Liver (tissue), 9 donors: Measurements from ENCODE around the gene UBC. TPM values are rescaled to one million over a fixed set of nuclear protein-coding genes. Genes with fewer than 3 reads are reported as not detected.

ENCODE experiments used
- DNase-seq: peaks from one replicate; pipeline ENCODE4 v3.0.0-alpha.2; 2017; ENCODE audit warnings: low spot score
- H3K27ac ChIP-seq, 2 donors: one replicate each; pipeline ENCODE4 v1.7.0; 2013; ENCODE audit warnings: inconsistent platforms in 2 of 2, low read length in 2 of 2, control low read depth in 1 of 2, low read depth in 1 of 2, mild to moderate bottlenecking in 1 of 2
- H3K27me3 ChIP-seq, 4 donors: one replicate each; pipeline versions ENCODE4 v1.6.1 to v1.7.0; 2013; ENCODE audit warnings: low read length in 3 of 4, inconsistent platforms in 1 of 4, mild to moderate bottlenecking in 1 of 4, moderate library complexity in 1 of 4; ENCODE audit not compliant: control insufficient read depth in 4 of 4, insufficient read depth in 4 of 4
- H3K36me3 ChIP-seq, 4 donors: one replicate each; pipeline versions ENCODE4 v1.6.1 to v1.7.0; 2013; ENCODE audit warnings: low read length in 3 of 4, mild to moderate bottlenecking in 3 of 4, low read depth in 1 of 4, moderate library complexity in 1 of 4; ENCODE audit not compliant: control insufficient read depth in 4 of 4, insufficient read depth in 3 of 4
- H3K4me1 ChIP-seq, 4 donors: one replicate each; pipeline versions ENCODE4 v1.6.1 to v1.7.0; 2013; ENCODE audit warnings: low read length in 3 of 4, mild to moderate bottlenecking in 3 of 4, moderate library complexity in 1 of 4; ENCODE audit not compliant: control insufficient read depth in 4 of 4, insufficient read depth in 4 of 4
- H3K4me3 ChIP-seq, 3 donors: one replicate each; pipeline versions ENCODE4 v1.6.1 to v1.7.0; 2013; ENCODE audit warnings: low read length in 3 of 3, control low read depth in 1 of 3, low read depth in 1 of 3, mild to moderate bottlenecking in 1 of 3
- H3K9ac ChIP-seq, 2 donors: one replicate each; pipeline ENCODE4 v1.7.0; 2013; ENCODE audit warnings: low read length in 2 of 2, mild to moderate bottlenecking in 2 of 2, moderate library complexity in 2 of 2, control low read depth in 1 of 2, low read depth in 1 of 2
- H3K9me3 ChIP-seq, 4 donors: one replicate each; pipeline versions ENCODE4 v1.6.1 to v1.7.0; 2013; ENCODE audit warnings: low read length in 3 of 4; ENCODE audit not compliant: control insufficient read depth in 4 of 4
- EGR1 ChIP-seq, 2 donors: IDR thresholded peaks; 2 replicates each; pipeline ENCODE4 v1.6.1; 2016 to 2018; ENCODE audit warnings: antibody characterized with exemption in 2 of 2, low read depth in 2 of 2
- FOXA1 ChIP-seq: IDR thresholded peaks from 2 replicates; pipeline ENCODE4 v1.6.1; 2016; ENCODE audit warnings: antibody characterized with exemption
- FOXA2 ChIP-seq: IDR thresholded peaks from 2 replicates; pipeline ENCODE4 v1.6.1; 2016; ENCODE audit warnings: antibody characterized with exemption
- GABPA ChIP-seq, 2 donors: IDR thresholded peaks in 1 of 2; conservative IDR thresholded peaks in 1 of 2; 2 replicates each; pipeline ENCODE4 v1.6.1; 2016; ENCODE audit warnings: antibody characterized with exemption in 2 of 2, mild to moderate bottlenecking in 1 of 2, moderate library complexity in 1 of 2
- HNF4A ChIP-seq, 2 donors: conservative IDR thresholded peaks; 2 replicates each; pipeline ENCODE4 v1.6.1; 2016; ENCODE audit warnings: antibody characterized with exemption in 2 of 2, mild to moderate bottlenecking in 2 of 2
- HNF4G ChIP-seq: IDR thresholded peaks from 2 replicates; pipeline ENCODE4 v1.6.1; 2016; ENCODE audit warnings: antibody characterized with exemption
- JUND ChIP-seq, 2 donors: IDR thresholded peaks; 2 replicates each; pipeline ENCODE4 v1.6.1; 2016; ENCODE audit warnings: antibody characterized with exemption in 2 of 2
- NR2F2 ChIP-seq: IDR thresholded peaks from 2 replicates; pipeline ENCODE4 v1.6.1; 2016; ENCODE audit warnings: antibody characterized with exemption
- RAD21 ChIP-seq, 2 donors: IDR thresholded peaks; 2 replicates each; pipeline ENCODE4 v1.6.1; 2016; ENCODE audit warnings: antibody characterized with exemption in 2 of 2, mild to moderate bottlenecking in 2 of 2
- RXRA ChIP-seq, 2 donors: IDR thresholded peaks; 2 replicates each; pipeline ENCODE4 v1.6.1; 2017 to 2018; ENCODE audit warnings: antibody characterized with exemption in 2 of 2, mild to moderate bottlenecking in 1 of 2
- SP1 ChIP-seq: IDR thresholded peaks from 2 replicates; pipeline ENCODE4 v1.6.1; 2018; ENCODE audit warnings: antibody characterized with exemption, mild to moderate bottlenecking
- YY1 ChIP-seq: IDR thresholded peaks from 2 replicates; pipeline ENCODE4 v1.6.1; 2016; ENCODE audit warnings: antibody characterized with exemption, mild to moderate bottlenecking
- WGBS: extraction: QIAGEN DNeasy Blood & Tissue Kit; methylation state at CpG from one replicate; pipeline ENCODE4 v1.1.7; 2013; 5-methylcytosine and 5-hydroxymethylcytosine counted together
- polyA plus RNA-seq, 2 donors: library from polyadenylated mRNA; stranded (reverse) in 1 of 2; unstranded in 1 of 2; fragments of 200-250 nt in 1 of 2; fragments of >200 nt in 1 of 2; fragmentation: Nextera tagmentation in 1 of 2; extraction: Ambion mirVana in 1 of 2; gene quantifications; one replicate each; pipeline versions ENCODE4 v1.2.1 to v1.2.3, GENCODE V29; 2013 to 2015
- total RNA-seq, 2 donors: library from RNA; depleted of rRNA; stranded (reverse); fragments of >200 nt; gene quantifications; one replicate each; pipeline ENCODE4 v1.2.3, GENCODE V29; 2014
- TF ChIP-seq, protein P1 (sequence below): fragments of 150-350 bp; IDR thresholded peaks from 2 replicates; pipeline ENCODE4 v1.5.1; 2017; ENCODE audit warnings: improper control_type of control experiment, low read depth, low read length; ENCODE audit not compliant: missing input control
- TF ChIP-seq, protein P2 (sequence below): IDR thresholded peaks from 2 replicates; pipeline ENCODE4 v1.6.1; 2016; ENCODE audit warnings: antibody characterized with exemption
- TF ChIP-seq, protein P3 (sequence below): IDR thresholded peaks from 2 replicates; pipeline ENCODE4 v1.6.1; 2016; ENCODE audit warnings: antibody characterized with exemption
- TF ChIP-seq, protein P4 (sequence below): IDR thresholded peaks from 2 replicates; pipeline ENCODE4 v1.6.1; 2016; ENCODE audit warnings: antibody characterized with exemption, mild to moderate bottlenecking
- TF ChIP-seq, protein P5 (sequence below): IDR thresholded peaks from 2 replicates; pipeline ENCODE4 v1.6.1; 2016; ENCODE audit warnings: antibody characterized with exemption
- donor health status: healthy.
- donor health status: healthy.
- donor health status: healthy.
- donor health status: healthy.
- donor health status: healthy.

The UBC gene
- total and polyA plus RNA-seq, 4 donors: 385 to 624 (median 468) TPM

DNA sequence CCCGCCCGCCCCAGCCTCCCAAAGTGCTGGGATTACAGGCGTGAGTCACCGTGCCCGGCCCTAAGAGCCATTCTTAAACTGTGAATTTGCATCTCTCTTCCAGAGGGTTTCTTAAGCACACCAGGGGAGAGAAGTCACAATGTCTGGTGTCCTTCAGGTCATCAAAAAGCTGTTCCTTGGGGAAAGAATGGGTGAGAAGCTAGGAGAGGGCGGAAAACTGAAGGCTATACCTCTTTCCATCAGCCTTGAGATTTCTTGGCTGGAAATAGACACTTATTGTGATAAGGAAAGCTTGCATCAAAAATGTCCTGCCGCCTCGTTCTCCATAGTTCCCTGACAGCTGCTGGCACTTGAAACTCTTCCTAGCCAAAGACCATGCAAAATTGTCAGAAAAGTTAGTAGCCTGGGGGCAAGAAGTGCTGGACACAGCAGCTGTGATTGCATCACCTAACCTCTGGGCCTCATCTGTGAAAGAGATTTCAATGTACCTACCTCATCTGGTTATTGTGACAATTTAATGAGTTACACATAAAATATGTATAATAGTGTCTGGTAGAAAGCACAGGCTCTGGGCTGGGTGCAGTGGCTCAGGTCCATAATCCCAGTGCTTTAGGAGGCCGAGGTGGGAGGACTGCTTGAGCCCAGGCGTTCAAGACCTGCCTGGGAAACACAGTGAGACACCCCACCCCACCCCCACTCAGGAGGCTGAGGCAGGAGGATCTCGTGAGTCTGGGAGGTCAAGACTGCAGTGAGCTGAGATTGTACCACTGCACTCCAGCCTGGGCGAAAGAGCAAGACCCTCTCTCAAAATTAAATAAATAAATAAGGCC, 9.7 kb upstream of the UBC start (continued):
- TF ChIP-seq, protein P1, sequence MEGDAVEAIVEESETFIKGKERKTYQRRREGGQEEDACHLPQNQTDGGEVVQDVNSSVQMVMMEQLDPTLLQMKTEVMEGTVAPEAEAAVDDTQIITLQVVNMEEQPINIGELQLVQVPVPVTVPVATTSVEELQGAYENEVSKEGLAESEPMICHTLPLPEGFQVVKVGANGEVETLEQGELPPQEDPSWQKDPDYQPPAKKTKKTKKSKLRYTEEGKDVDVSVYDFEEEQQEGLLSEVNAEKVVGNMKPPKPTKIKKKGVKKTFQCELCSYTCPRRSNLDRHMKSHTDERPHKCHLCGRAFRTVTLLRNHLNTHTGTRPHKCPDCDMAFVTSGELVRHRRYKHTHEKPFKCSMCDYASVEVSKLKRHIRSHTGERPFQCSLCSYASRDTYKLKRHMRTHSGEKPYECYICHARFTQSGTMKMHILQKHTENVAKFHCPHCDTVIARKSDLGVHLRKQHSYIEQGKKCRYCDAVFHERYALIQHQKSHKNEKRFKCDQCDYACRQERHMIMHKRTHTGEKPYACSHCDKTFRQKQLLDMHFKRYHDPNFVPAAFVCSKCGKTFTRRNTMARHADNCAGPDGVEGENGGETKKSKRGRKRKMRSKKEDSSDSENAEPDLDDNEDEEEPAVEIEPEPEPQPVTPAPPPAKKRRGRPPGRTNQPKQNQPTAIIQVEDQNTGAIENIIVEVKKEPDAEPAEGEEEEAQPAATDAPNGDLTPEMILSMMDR: no peak
- no peak for TF ChIP-seq FOXA1

DNA sequence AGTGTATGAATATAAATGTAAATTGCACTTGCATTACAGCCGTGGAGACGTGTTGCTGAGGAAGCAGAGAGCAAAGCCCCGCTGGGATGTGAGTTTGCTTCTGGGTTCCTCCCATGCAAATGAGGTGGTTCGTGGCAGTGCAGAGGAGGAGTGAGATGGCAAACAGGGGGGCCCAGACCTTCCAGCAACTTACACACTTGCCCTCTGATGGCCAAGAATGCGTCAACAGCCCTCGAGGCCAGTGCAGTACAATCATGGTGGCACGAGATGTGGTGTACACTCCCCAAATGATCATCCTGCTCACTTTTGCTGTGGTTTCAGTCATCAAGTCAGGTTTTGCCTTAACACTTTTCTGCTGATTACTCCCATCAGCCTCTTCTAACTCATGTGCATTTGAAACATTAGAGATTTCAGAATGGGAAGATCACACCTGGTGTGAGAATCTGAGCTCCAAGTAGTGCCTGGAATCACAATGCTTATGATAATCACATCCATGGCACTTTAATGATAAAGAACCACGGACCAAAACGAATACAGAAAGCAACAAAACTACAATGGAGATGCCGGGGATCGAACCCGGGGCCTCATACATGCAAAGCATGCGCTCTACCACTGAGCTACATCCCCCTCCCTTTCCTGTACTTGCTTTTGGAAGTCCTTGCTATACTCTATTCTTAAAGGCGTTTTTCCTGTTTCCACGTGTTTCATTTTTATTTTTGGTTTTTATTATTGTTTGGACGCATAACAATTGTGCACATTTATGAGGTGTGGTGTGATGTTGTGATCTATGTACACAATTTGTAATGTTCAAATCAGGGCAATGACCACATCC, 7.0 kb upstream of the UBC start:
- H3K36me3 ChIP-seq: no peaks in the 10 kb centered on the region
- TF ChIP-seq, protein P2, sequence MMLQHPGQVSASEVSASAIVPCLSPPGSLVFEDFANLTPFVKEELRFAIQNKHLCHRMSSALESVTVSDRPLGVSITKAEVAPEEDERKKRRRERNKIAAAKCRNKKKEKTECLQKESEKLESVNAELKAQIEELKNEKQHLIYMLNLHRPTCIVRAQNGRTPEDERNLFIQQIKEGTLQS: peak; percentile 100
- TF ChIP-seq, protein P3, sequence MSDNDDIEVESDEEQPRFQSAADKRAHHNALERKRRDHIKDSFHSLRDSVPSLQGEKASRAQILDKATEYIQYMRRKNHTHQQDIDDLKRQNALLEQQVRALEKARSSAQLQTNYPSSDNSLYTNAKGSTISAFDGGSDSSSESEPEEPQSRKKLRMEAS: peak; percentile 92
- TF ChIP-seq HNF4G (no peak), FOXA2 (peak; percentile 27), NR2F2 (no peak), RXRA (IDR thresholded peaks at IDR 0.05) (peak; percentile 14 to 31), JUND (IDR thresholded peaks at IDR 0.05) (peak in 1 of 2 donors; percentile 62), YY1 (peak; percentile 37)
- TF ChIP-seq, protein P4, sequence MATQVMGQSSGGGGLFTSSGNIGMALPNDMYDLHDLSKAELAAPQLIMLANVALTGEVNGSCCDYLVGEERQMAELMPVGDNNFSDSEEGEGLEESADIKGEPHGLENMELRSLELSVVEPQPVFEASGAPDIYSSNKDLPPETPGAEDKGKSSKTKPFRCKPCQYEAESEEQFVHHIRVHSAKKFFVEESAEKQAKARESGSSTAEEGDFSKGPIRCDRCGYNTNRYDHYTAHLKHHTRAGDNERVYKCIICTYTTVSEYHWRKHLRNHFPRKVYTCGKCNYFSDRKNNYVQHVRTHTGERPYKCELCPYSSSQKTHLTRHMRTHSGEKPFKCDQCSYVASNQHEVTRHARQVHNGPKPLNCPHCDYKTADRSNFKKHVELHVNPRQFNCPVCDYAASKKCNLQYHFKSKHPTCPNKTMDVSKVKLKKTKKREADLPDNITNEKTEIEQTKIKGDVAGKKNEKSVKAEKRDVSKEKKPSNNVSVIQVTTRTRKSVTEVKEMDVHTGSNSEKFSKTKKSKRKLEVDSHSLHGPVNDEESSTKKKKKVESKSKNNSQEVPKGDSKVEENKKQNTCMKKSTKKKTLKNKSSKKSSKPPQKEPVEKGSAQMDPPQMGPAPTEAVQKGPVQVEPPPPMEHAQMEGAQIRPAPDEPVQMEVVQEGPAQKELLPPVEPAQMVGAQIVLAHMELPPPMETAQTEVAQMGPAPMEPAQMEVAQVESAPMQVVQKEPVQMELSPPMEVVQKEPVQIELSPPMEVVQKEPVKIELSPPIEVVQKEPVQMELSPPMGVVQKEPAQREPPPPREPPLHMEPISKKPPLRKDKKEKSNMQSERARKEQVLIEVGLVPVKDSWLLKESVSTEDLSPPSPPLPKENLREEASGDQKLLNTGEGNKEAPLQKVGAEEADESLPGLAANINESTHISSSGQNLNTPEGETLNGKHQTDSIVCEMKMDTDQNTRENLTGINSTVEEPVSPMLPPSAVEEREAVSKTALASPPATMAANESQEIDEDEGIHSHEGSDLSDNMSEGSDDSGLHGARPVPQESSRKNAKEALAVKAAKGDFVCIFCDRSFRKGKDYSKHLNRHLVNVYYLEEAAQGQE: no peak
- H3K4me1 ChIP-seq: peaks cover 3 to 22% (median 6%) of the 10 kb centered on the region in 4 donors
- peak overlapping the region in 1 of 2 donors; percentile 41 for H3K9ac ChIP-seq
- H3K4me3 ChIP-seq: no peak overlapping the region
- DNase-seq: peak; percentile 78
- H3K27me3 ChIP-seq: no peaks in the 10 kb centered on the region
- WGBS: 35% methylated on average over 16 of the region's 16 CpGs
- H3K27ac ChIP-seq: peak overlapping the region; percentile 58 to 73
- no peaks in the 10 kb centered on the region for H3K9me3 ChIP-seq

DNA sequence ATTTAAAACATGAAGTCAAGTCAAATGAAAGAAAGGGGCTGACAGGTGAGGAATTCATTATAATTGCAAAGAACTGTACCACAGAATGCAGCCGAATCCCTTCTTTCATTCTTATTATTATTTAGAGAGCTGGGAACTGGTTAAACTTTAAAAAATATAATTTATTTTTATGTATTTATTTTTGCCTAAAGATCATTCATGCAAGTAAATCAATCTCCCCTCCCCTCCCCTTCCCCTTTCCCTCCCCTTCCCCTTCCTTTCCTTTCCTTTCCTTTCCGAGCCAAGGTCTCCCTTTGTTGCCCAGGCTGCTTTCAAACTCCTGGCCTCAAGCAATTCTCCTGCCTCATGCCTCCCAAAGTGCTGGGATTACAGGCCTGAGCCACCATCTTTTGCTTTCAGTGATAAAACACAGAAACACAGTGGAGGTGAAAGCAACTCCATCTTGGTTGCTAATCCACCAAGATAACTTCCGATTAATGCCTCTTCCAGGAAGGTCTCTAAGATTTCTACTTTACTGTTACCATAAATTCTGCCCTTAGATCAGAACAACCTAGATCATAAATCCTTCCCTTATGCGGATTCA, 6.0 kb upstream of the UBC start:
- DNase-seq: no peak
- Histone ChIP-seq H3K4me3 (no peak overlapping the region), H3K9ac (peak overlapping the region in 1 of 2 donors; percentile 41), H3K27ac (peak overlapping the region; percentile 58 to 73), H3K4me1 (peaks cover 3 to 22% (median 6%) of the 10 kb centered on the region in 4 donors), H3K27me3 (no peaks in the 10 kb centered on the region), H3K36me3 (no peaks in the 10 kb centered on the region), H3K9me3 (no peaks in the 10 kb centered on the region)
- 87% methylated on average over 4 of the region's 4 CpGs for WGBS
- no peak for TF ChIP-seq GABPA (IDR thresholded peaks at IDR 0.05 in 1 of 2, conservative IDR thresholded peaks at IDR 0.05 in 1 of 2)
- TF ChIP-seq RXRA (IDR thresholded peaks at IDR 0.05): no peak
- no peak for TF ChIP-seq SP1
- TF ChIP-seq HNF4A (conservative IDR thresholded peaks at IDR 0.05): no peak
- no peak for TF ChIP-seq FOXA2
- TF ChIP-seq FOXA1: no peak
- TF ChIP-seq, protein P2: no peak
- no peak for TF ChIP-seq NR2F2
- no peak for TF ChIP-seq EGR1 (IDR thresholded peaks at IDR 0.05; ENCODE audit: low read depth in 2 of 2)
- no peak for TF ChIP-seq JUND (IDR thresholded peaks at IDR 0.05)
- TF ChIP-seq, protein P3: no peak
- TF ChIP-seq, protein P5, sequence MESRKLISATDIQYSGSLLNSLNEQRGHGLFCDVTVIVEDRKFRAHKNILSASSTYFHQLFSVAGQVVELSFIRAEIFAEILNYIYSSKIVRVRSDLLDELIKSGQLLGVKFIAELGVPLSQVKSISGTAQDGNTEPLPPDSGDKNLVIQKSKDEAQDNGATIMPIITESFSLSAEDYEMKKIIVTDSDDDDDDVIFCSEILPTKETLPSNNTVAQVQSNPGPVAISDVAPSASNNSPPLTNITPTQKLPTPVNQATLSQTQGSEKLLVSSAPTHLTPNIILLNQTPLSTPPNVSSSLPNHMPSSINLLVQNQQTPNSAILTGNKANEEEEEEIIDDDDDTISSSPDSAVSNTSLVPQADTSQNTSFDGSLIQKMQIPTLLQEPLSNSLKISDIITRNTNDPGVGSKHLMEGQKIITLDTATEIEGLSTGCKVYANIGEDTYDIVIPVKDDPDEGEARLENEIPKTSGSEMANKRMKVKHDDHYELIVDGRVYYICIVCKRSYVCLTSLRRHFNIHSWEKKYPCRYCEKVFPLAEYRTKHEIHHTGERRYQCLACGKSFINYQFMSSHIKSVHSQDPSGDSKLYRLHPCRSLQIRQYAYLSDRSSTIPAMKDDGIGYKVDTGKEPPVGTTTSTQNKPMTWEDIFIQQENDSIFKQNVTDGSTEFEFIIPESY: no peak
- no peak for TF ChIP-seq RAD21 (IDR thresholded peaks at IDR 0.05)
